Measurements from ENCODE around the gene CCNJL.

- no peak for TF ChIP-seq CTCF (IDR thresholded peaks at IDR 0.05)
- TF ChIP-seq POLR2A (IDR thresholded peaks at IDR 0.05), result no peak
These were observed 28.0 kb downstream of the CCNJL start for GRCh38 chr5:160284291-160284873.

All from body of pancreas (tissue), 4 donors.